Measurements from ENCODE around the gene METTL24. TPM values are rescaled to one million over a fixed set of nuclear protein-coding genes. Genes with fewer than 3 reads are reported as not detected.

METTL24 gene
- total RNA-seq, result 10 to 100 TPM; 12.1 to 27.6 TPM

GRCh38 chr6:110357664-110358552 is at the start of gene METTL24:
Gene METTL24, minus strand, starts transcription at chr6:110358349. Its CDS starts 77 bp downstream, at chr6:110358272.
- ATAC-seq (ENCODE audit: insufficient number of reproducible peaks, low FRiP score, low read depth), result peak; percentile 44
- no peaks in the 10 kb centered on the region for H3K36me3 ChIP-seq
- H3K9me3 ChIP-seq, result no peaks in the 10 kb centered on the region
- H3K27me3 ChIP-seq (replicated peaks; ENCODE audit: insufficient read depth), result no peaks in the 10 kb centered on the region
- peak within 1 kb of the TSS; percentile 90 to 94 for H3K27ac ChIP-seq
- peak within 1 kb of the TSS; percentile 83 for H3K4me3 ChIP-seq
- H3K4me1 ChIP-seq (ENCODE audit: control insufficient read depth in 1 of 2, low read depth in 2 of 2), result peaks cover 12 to 61% of the 10 kb centered on the region in 2 donors
- TF ChIP-seq CTCF (IDR thresholded peaks at IDR 0.05), result no peak
- DNase-seq (ENCODE audit: low spot score), result no peak

GRCh38 chr6:110404607-110405006 is 46.5 kb upstream of the METTL24 start:
- no peak for TF ChIP-seq CTCF (IDR thresholded peaks at IDR 0.05)
- peaks cover 5% of the 10 kb centered on the region for H3K36me3 ChIP-seq
- H3K27me3 ChIP-seq (replicated peaks; ENCODE audit: insufficient read depth), result no peaks in the 10 kb centered on the region
- H3K4me1 ChIP-seq (ENCODE audit: control insufficient read depth in 1 of 2, low read depth in 2 of 2), result no peaks in the 10 kb centered on the region
- ATAC-seq (ENCODE audit: insufficient number of reproducible peaks, low FRiP score, low read depth), result no peak
- DNase-seq (ENCODE audit: low spot score), result no peak
- no peak overlapping the region for H3K4me3 ChIP-seq
- H3K27ac ChIP-seq, result no peak overlapping the region
- no peaks in the 10 kb centered on the region for H3K9me3 ChIP-seq

- H3K27me3 ChIP-seq (replicated peaks; ENCODE audit: insufficient read depth), result no peaks in the 10 kb centered on the region
- no peak for TF ChIP-seq CTCF (IDR thresholded peaks at IDR 0.05)
- DNase-seq (ENCODE audit: low spot score) (no peak), ATAC-seq (ENCODE audit: insufficient number of reproducible peaks, low FRiP score, low read depth) (no peak)
- no peak overlapping the region for H3K27ac ChIP-seq
- peaks cover under 1% of the 10 kb centered on the region for H3K36me3 ChIP-seq
- no peaks in the 10 kb centered on the region for H3K9me3 ChIP-seq
- no peaks in the 10 kb centered on the region for H3K4me1 ChIP-seq (ENCODE audit: control insufficient read depth in 1 of 2, low read depth in 2 of 2)
- H3K4me3 ChIP-seq, result no peak overlapping the region
Measured at GRCh38 chr6:110401585-110402176, 43.5 kb upstream of the METTL24 start.

- ATAC-seq (ENCODE audit: insufficient number of reproducible peaks, low FRiP score, low read depth), result no peak
- DNase-seq (ENCODE audit: low spot score), result no peak
- no peaks in the 10 kb centered on the region for H3K4me1 ChIP-seq (ENCODE audit: control insufficient read depth in 1 of 2, low read depth in 2 of 2)
- H3K4me3 ChIP-seq, result peak overlapping the region; percentile 83
- no peaks in the 10 kb centered on the region for H3K27me3 ChIP-seq (replicated peaks; ENCODE audit: insufficient read depth)
- H3K36me3 ChIP-seq, result no peaks in the 10 kb centered on the region
- peak overlapping the region in 1 of 2 donors; percentile 49 for H3K27ac ChIP-seq
- TF ChIP-seq CTCF (IDR thresholded peaks at IDR 0.05), result no peak
- no peaks in the 10 kb centered on the region for H3K9me3 ChIP-seq
Measured at GRCh38 chr6:110400208-110400607, 42.1 kb upstream of the METTL24 start.
